HepG2 (cell line): ENCODE data around the gene EARS2. TPM values are rescaled to one million over a fixed set of nuclear protein-coding genes. Genes with fewer than 3 reads are reported as not detected.

Experiments used
- EED ChIP-seq: sonication (generic); formaldehyde crosslinking; IDR thresholded peaks from 2 replicates; pipeline ENCODE4 v1.5.0; 2020; ENCODE audit warnings: mild to moderate bottlenecking, missing genetic modification reagents
- ETV6 ChIP-seq: sonication (generic); formaldehyde crosslinking; conservative IDR thresholded peaks from 2 replicates; pipeline ENCODE4 v1.4.0; 2020; ENCODE audit warnings: missing genetic modification reagents
- KLF6 ChIP-seq: IDR thresholded peaks from 2 replicates; pipeline ENCODE4 v1.8.0; 2016; ENCODE audit warnings: missing biosample characterization, missing genetic modification reagents
- MATR3 ChIP-seq: sonication (generic); formaldehyde crosslinking; IDR thresholded peaks from 2 replicates; pipeline ENCODE4 v1.4.0; 2020; ENCODE audit warnings: missing genetic modification reagents
- MZF1 ChIP-seq: sonication (generic); formaldehyde crosslinking; IDR thresholded peaks from 2 replicates; pipeline ENCODE4 v1.8.1; 2023; ENCODE audit warnings: mild to moderate bottlenecking, missing genetic modification reagents, borderline replicate concordance
- NFATC3 ChIP-seq: sonication (generic); formaldehyde crosslinking; IDR thresholded peaks from 2 replicates; pipeline ENCODE4 v1.5.1; 2020; ENCODE audit warnings: mild to moderate bottlenecking, missing genetic modification reagents
- RBFOX2 ChIP-seq: fragments of 200-400 bp; formaldehyde crosslinking; IDR thresholded peaks from 2 replicates; pipeline ENCODE4 v1.6.1; 2017; ENCODE audit warnings: low read depth, mild to moderate bottlenecking, low read length
- SSRP1 ChIP-seq: IDR thresholded peaks from 2 replicates; pipeline ENCODE4 v1.6.1; 2016; ENCODE audit warnings: control low read depth
- TBX2 ChIP-seq: sonication (generic); formaldehyde crosslinking; IDR thresholded peaks from 2 replicates; pipeline ENCODE4 v1.5.0; 2020; ENCODE audit warnings: missing genetic modification reagents, mild to moderate bottlenecking, borderline replicate concordance
- ZFP41 ChIP-seq: sonication (generic); formaldehyde crosslinking; IDR thresholded peaks from 2 replicates; pipeline ENCODE4 v1.4.0; 2020; ENCODE audit warnings: mild to moderate bottlenecking, missing genetic modification reagents, borderline replicate concordance
- ZKSCAN8 ChIP-seq: IDR thresholded peaks from 2 replicates; pipeline ENCODE4 v1.6.1; 2016; ENCODE audit warnings: borderline replicate concordance, missing genetic modification reagents, missing compliant biosample characterization
- ZNF354B ChIP-seq: sonication (generic); formaldehyde crosslinking; IDR thresholded peaks from 2 replicates; pipeline ENCODE4 v1.8.0; 2022; ENCODE audit warnings: mild to moderate bottlenecking, missing genetic modification reagents
- ZNF563 ChIP-seq: sonication (generic); formaldehyde crosslinking; IDR thresholded peaks from 2 replicates; pipeline ENCODE4 v1.8.0; 2022; ENCODE audit warnings: mild to moderate bottlenecking, moderate library complexity, missing genetic modification reagents
- ZNF598 ChIP-seq: sonication (generic); formaldehyde crosslinking; IDR thresholded peaks from 2 replicates; pipeline ENCODE4 v1.5.1; 2020; ENCODE audit warnings: mild to moderate bottlenecking, missing genetic modification reagents, borderline replicate concordance
- ZNF747 ChIP-seq: sonication (generic); formaldehyde crosslinking; IDR thresholded peaks from 2 replicates; pipeline ENCODE4 v1.8.1; 2023; ENCODE audit warnings: missing genetic modification reagents, mild to moderate bottlenecking, borderline replicate concordance
- polyA plus RNA-seq, 8 experiments: library from polyadenylated mRNA; depleted of rRNA in 3 of 8; stranded (reverse) in 7 of 8; unstranded in 1 of 8; fragments of >200 nt; fragmentation: Illumina TruSeq in 4 of 8; extraction: Trizol in 4 of 8; gene quantifications; 2 replicates each; pipeline versions ENCODE4 v1.2.1 to v1.2.3, GENCODE V29; 2011 to 2016; ENCODE audit warnings: low read depth in 4 of 8, missing spikeins in 1 of 8, mixed read lengths in 1 of 8; ENCODE audit not compliant: insufficient read depth in 1 of 8
- total RNA-seq, 5 experiments: library from RNA; depleted of rRNA; stranded (reverse); fragments of >200 nt; fragmentation: Illumina TruSeq; extraction: Trizol; gene quantifications; 2 replicates each; pipeline ENCODE4 v1.2.3, GENCODE V29; 2016; ENCODE audit warnings: low read depth in 1 of 5
- TF ChIP-seq, protein P1 (sequence below): sonication (generic); formaldehyde crosslinking; IDR thresholded peaks from 2 replicates; pipeline ENCODE4 v1.4.0; 2020; ENCODE audit warnings: low read depth, mild to moderate bottlenecking, missing genetic modification reagents
- TF ChIP-seq, protein P2 (sequence below): sonication (generic); formaldehyde crosslinking; IDR thresholded peaks from 2 replicates; pipeline ENCODE4 v1.5.1; 2020; ENCODE audit warnings: missing genetic modification reagents, mild to moderate bottlenecking, borderline replicate concordance
- TF ChIP-seq, protein P3 (sequence below): IDR thresholded peaks from 2 replicates; pipeline ENCODE4 v1.6.1; 2012; ENCODE audit warnings: low read depth, low read length, improper control_type of control experiment
- TF ChIP-seq, protein P4 (sequence below): sonication (generic); formaldehyde crosslinking; IDR thresholded peaks from 2 replicates; pipeline ENCODE4 v1.5.1; 2020; ENCODE audit warnings: mild to moderate bottlenecking, missing genetic modification reagents, moderate library complexity
- TF ChIP-seq, protein P5 (sequence below), 2 experiments: fragments of 450-650 bp in 1 of 2; sonication (generic) in 1 of 2; formaldehyde crosslinking; IDR thresholded peaks; 2 replicates each; pipeline versions ENCODE4 v1.5.0 to v1.8.0; 2020 to 2022; ENCODE audit warnings: mild to moderate bottlenecking in 1 of 2, missing genetic modification reagents in 1 of 2
- TF ChIP-seq, protein P6 (sequence below): sonication (generic); formaldehyde crosslinking; IDR thresholded peaks from 2 replicates; pipeline ENCODE4 v1.5.0; 2020; ENCODE audit warnings: mild to moderate bottlenecking, missing genetic modification reagents

EARS2 gene
- total and polyA plus RNA-seq, 2 of the 13 experiments (the other 11 are each of a cell fraction or from before 2014, with no cell fraction given) = 49.4 to 80.4 TPM

- TF ChIP-seq, protein P1, sequence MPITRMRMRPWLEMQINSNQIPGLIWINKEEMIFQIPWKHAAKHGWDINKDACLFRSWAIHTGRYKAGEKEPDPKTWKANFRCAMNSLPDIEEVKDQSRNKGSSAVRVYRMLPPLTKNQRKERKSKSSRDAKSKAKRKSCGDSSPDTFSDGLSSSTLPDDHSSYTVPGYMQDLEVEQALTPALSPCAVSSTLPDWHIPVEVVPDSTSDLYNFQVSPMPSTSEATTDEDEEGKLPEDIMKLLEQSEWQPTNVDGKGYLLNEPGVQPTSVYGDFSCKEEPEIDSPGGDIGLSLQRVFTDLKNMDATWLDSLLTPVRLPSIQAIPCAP = no peak
- no peak for TF ChIP-seq NFATC3 (CRISPR knock-in tag)
- TF ChIP-seq, protein P2, sequence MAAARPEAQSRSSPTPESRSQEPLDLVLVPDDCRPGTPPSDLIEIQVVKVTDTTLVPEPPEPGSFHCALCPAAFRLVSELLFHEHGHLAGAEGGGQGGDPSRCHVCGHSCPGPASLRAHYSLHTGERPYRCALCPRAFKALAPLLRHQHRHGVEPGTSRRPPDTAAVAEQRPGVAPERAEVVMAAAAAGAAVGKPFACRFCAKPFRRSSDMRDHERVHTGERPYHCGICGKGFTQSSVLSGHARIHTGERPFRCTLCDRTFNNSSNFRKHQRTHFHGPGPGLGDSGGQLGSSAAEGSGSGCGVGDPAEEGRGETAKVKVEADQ (CRISPR knock-in tag) = no peak
- no peak for TF ChIP-seq ZKSCAN8 (CRISPR knock-in tag)
- no peak for TF ChIP-seq SSRP1 (CRISPR knock-in tag)
- peak; percentile 95; the same call in 1 of the 2 replicates for TF ChIP-seq EED
- TF ChIP-seq MZF1 (CRISPR knock-in tag) = no peak
- peak; percentile 18; the same call in 1 of the 2 replicates for TF ChIP-seq ZNF747
- TF ChIP-seq, protein P3, sequence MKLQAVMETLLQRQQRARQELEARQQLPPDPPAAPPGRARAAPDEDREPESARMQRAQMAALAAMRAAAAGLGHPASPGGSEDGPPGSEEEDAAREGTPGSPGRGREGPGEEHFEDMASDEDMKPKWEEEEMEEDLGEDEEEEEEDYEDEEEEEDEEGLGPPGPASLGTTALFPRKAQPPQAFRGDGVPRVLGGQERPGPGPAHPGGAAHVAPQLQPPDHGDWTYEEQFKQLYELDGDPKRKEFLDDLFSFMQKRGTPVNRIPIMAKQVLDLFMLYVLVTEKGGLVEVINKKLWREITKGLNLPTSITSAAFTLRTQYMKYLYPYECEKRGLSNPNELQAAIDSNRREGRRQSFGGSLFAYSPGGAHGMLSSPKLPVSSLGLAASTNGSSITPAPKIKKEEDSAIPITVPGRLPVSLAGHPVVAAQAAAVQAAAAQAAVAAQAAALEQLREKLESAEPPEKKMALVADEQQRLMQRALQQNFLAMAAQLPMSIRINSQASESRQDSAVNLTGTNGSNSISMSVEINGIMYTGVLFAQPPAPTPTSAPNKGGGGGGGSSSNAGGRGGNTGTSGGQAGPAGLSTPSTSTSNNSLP = no peak
- no peak for TF ChIP-seq MATR3 (CRISPR knock-in tag)
- no peak for TF ChIP-seq RBFOX2
- TF ChIP-seq ZNF563 (CRISPR knock-in tag) = peak; percentile 93
- no peak for TF ChIP-seq ZFP41 (CRISPR knock-in tag)
- TF ChIP-seq, protein P4, sequence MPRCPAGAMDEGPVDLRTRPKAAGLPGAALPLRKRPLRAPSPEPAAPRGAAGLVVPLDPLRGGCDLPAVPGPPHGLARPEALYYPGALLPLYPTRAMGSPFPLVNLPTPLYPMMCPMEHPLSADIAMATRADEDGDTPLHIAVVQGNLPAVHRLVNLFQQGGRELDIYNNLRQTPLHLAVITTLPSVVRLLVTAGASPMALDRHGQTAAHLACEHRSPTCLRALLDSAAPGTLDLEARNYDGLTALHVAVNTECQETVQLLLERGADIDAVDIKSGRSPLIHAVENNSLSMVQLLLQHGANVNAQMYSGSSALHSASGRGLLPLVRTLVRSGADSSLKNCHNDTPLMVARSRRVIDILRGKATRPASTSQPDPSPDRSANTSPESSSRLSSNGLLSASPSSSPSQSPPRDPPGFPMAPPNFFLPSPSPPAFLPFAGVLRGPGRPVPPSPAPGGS (CRISPR knock-in tag) = peak; percentile 93
- TF ChIP-seq TBX2 = no peak
- 0 out of 2 replicates have a peak, but pooled peaks have one; percentile 49 for TF ChIP-seq ETV6 (CRISPR knock-in tag)
- TF ChIP-seq ZNF354B (CRISPR knock-in tag) = no peak; the same call in 1 of the 2 replicates
- TF ChIP-seq ZNF598 (CRISPR knock-in tag) = no peak
- TF ChIP-seq, protein P5, sequence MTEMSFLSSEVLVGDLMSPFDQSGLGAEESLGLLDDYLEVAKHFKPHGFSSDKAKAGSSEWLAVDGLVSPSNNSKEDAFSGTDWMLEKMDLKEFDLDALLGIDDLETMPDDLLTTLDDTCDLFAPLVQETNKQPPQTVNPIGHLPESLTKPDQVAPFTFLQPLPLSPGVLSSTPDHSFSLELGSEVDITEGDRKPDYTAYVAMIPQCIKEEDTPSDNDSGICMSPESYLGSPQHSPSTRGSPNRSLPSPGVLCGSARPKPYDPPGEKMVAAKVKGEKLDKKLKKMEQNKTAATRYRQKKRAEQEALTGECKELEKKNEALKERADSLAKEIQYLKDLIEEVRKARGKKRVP (CRISPR knock-in tag; IDR thresholded peaks at IDR 0.05) = 0 out of 4 replicates have a peak, but pooled peaks of 1 of the 2 experiments have one; percentile 3
- peak; percentile 58; the same call in 1 of the 2 replicates for TF ChIP-seq KLF6 (CRISPR knock-in tag)
- TF ChIP-seq, protein P6, sequence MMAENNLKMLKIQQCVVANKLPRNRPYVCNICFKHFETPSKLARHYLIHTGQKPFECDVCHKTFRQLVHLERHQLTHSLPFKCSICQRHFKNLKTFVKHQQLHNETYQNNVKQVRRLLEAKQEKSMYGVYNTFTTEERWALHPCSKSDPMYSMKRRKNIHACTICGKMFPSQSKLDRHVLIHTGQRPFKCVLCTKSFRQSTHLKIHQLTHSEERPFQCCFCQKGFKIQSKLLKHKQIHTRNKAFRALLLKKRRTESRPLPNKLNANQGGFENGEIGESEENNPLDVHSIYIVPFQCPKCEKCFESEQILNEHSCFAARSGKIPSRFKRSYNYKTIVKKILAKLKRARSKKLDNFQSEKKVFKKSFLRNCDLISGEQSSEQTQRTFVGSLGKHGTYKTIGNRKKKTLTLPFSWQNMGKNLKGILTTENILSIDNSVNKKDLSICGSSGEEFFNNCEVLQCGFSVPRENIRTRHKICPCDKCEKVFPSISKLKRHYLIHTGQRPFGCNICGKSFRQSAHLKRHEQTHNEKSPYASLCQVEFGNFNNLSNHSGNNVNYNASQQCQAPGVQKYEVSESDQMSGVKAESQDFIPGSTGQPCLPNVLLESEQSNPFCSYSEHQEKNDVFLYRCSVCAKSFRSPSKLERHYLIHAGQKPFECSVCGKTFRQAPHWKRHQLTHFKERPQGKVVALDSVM (CRISPR knock-in tag) = no peak
Measured at GRCh38 chr16:23557779-23558702, 891 bp upstream of the EARS2 start (continued).
